HAP-1 (cell line): ENCODE results near the gene TSPAN5.

Source experiments
- DNase-seq, 2 experiments: peaks; one replicate each; pipeline ENCODE4 v3.0.0-alpha.2; 2016 to 2020; ENCODE audit warnings: low spot score in 2 of 2
- H3K27me3 ChIP-seq: fragments of 250-450 bp; sonication (Bioruptor Pico); 2 replicates; pipeline ENCODE4 v1.5.1; 2020; ENCODE audit warnings: low read depth, mild to moderate bottlenecking, moderate library complexity
- H3K36me3 ChIP-seq: fragments of 250-450 bp; sonication (Bioruptor Pico); replicated peaks from 2 replicates; pipeline ENCODE4 v1.5.1; 2020; ENCODE audit warnings: mild to moderate bottlenecking
- H3K4me1 ChIP-seq: fragments of 250-450 bp; sonication (Bioruptor Pico); 2 replicates; pipeline ENCODE4 v1.5.1; 2020; ENCODE audit warnings: mild to moderate bottlenecking
- H3K4me3 ChIP-seq: fragments of 250-450 bp; sonication (Bioruptor Pico); 2 replicates; pipeline ENCODE4 v1.5.1; 2020; ENCODE audit warnings: mild to moderate bottlenecking, moderate library complexity
- H3K9me3 ChIP-seq: fragments of 250-450 bp; sonication (Bioruptor Pico); 2 replicates; pipeline ENCODE4 v1.5.1; 2020; ENCODE audit warnings: mild to moderate bottlenecking, moderate library complexity
- in situ Hi-C: fragments of 300-500 bp; cut with MboI; formaldehyde crosslinking; loops from 3 replicates; pipeline ENCODE4 v1.14.3; 2020; ENCODE audit warnings: low sequenced_read_pairs, inconsistent platforms, mixed read lengths

The TSPAN5 gene

DNA sequence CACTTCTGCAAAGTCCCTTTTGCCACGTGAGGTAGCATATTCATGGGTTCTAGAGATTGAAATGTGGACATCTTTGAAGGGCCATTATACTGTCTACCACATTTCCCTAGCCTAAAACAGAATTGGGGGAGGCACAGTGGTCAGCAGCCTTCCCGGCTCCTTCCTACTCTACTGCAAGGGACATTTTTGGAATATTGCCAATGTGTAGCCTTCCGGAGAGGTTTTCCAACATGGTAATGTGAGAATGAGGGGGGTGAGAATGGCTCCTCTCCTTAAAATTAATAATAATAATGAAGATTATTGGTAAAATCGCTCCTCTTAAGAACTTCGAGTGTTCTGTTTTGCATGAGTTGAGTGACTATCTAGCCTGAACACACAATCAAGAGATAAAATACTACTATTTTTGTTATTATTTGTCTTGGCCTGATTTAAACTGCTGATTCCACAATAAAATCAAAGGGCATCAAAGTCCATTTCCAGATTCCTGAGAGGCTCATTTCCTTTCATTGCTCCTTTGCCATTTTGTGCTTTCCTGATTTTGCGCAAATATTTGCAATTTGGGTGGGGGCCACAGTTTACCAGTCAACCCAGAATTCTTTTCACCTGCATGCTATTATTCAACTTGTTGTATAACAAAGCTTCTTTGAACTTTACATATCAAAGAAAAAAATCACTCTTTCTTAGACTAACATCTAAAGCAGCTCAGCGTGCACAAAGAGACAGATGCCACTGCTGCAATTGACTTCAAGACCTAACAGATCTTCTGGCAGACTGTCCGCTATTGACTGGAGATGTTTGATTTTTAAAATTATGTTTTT is 27.0 kb upstream of the TSPAN5 start:
- Histone ChIP-seq H3K9me3 (no peaks in the 10 kb centered on the region), H3K4me1 (peaks cover 17% of the 10 kb centered on the region), H3K36me3 (no peaks in the 10 kb centered on the region), H3K27me3 (no peaks in the 10 kb centered on the region), H3K4me3 (no peak overlapping the region)
- in situ Hi-C loops, result no loop called here
- peak; percentile 57 to 84 for DNase-seq

DNA sequence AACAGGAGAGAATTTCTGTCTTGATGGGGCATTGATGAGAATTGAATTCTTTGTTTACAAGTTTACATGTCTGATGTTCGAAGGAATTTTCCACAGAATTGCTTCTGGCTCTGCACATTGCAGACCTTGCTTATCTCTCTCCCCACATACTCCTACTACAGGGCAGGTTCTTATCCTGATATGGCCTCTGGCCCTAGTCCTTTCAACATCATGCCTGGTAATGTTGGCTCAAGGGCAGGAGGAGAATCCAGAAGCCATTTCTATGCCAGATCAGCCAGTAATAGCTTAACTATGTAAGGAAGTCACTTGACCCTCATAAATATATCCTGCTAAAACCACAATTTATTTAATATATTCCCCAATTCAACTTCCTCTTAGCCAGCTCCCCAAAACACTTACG is 24.3 kb upstream of the TSPAN5 start:
- H3K27me3 ChIP-seq, result no peaks in the 10 kb centered on the region
- no peak overlapping the region for H3K4me3 ChIP-seq
- no peak for DNase-seq
- peaks cover 17% of the 10 kb centered on the region for H3K4me1 ChIP-seq
- no peaks in the 10 kb centered on the region for H3K9me3 ChIP-seq
- H3K36me3 ChIP-seq, result no peaks in the 10 kb centered on the region
- in situ Hi-C loops, result no loop called here

DNA sequence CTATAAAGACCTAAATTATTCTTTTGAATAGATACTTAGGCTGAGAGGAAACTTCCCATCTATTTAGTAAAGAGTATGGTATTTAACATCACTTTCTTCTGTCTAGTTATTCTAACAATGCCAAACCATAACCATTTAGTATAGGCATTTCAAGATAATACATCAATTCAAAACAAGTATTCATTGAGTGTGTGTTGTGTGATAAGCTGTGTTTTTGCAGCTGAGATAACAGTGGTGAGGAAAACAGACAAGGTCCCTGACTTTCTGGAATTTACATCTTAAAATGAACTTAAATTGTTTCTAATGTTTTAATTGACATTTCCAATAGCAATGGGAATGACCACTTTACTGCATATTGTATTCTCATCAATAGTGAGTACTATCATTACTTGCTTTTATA is 22.4 kb upstream of the TSPAN5 start:
- no peaks in the 10 kb centered on the region for H3K9me3 ChIP-seq
- in situ Hi-C loops, result no loop called here
- no peak overlapping the region for H3K4me3 ChIP-seq

DNA sequence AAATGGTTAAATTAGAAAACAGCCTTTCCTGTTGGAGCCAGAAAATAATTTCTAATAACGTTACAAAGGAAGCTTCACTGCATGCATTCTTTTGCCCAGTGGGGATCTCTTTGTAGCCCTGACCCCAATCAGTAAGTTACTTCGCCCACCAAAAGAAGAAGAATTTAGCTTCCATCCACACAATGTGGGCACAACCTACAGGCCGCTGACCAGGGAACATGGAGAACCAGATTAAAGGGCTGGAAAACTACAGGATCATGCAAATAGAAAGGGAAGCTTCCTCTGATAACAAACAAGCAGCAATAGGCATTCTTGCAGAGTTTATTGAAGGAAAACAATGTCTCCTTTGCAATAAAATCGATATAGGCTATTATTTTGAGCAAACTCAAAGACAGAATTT is 21.3 kb upstream of the TSPAN5 start:
- no peaks in the 10 kb centered on the region for H3K36me3 ChIP-seq
- in situ Hi-C loops, result no loop called here
- no peaks in the 10 kb centered on the region for H3K4me1 ChIP-seq
- H3K4me3 ChIP-seq, result no peak overlapping the region
- no peaks in the 10 kb centered on the region for H3K9me3 ChIP-seq
- no peak for DNase-seq
- no peaks in the 10 kb centered on the region for H3K27me3 ChIP-seq

More for the DNA sequence above, 22.4 kb upstream of the TSPAN5 start:
- Histone ChIP-seq H3K4me1 (peaks cover 8% of the 10 kb centered on the region), H3K27me3 (no peaks in the 10 kb centered on the region), H3K36me3 (no peaks in the 10 kb centered on the region)
- DNase-seq, result no peak

DNA sequence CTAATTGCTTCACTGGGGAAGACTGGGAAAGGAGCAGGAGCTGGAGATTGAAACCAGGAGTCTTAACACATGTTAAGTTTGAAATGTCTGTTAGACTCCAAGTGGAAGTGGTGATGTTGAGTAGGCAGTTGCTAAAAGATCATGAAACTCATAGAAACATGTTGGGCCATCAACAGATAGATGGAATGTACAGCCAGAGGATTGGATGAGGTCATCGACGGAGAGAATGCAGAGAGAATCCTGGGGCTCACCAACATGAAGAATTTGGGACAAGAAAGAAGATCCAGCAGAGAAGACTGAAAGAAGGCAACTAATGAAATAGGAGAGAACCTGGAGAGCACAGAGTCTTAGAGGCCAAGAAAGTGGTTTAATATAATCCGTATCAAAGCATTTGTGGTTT is 19.4 kb upstream of the TSPAN5 start:
- Histone ChIP-seq H3K27me3 (peaks cover 6% of the 10 kb centered on the region), H3K36me3 (no peaks in the 10 kb centered on the region), H3K4me3 (no peak overlapping the region), H3K4me1 (no peaks in the 10 kb centered on the region), H3K9me3 (no peaks in the 10 kb centered on the region)
- in situ Hi-C loops, result no loop called here
- no peak for DNase-seq

DNA sequence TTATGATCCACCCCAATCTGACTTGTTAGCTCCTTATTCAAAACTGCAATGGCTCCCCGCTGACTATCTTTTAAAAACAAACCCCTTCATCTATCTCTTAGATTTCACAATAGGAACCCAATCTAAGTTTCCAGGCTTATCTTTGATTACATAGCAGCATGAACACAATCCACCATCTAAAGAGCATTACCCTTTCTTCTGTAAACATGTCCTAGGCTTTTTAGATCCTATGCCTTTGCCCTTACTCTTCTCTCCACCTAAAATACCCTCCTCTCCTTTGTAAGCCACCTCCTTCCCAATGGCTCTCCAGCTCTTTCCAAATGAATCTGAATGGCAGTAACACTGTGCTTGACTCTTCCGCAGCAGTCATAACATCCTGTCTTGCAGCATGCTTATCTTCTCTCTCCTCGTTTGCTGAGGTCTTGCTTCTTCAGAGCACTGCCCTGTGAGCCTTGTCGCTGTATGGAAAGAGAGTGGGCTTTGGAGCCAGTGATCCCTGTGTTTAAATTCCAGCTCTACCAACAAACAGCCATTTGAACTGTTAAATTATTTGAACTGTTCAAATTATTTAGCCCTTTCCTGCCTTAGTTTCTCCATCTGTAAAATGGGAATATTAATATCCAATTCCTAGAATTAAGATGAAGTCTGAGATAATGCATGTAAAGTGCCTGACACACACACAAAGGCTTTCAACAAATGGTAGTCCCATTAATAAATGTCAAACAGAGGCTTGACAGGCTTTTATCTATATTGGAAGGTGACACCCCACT is 16.2 kb upstream of the TSPAN5 start:
- no peaks in the 10 kb centered on the region for H3K9me3 ChIP-seq
- H3K4me3 ChIP-seq, result no peak overlapping the region
- in situ Hi-C loops, result no loop called here

DNA sequence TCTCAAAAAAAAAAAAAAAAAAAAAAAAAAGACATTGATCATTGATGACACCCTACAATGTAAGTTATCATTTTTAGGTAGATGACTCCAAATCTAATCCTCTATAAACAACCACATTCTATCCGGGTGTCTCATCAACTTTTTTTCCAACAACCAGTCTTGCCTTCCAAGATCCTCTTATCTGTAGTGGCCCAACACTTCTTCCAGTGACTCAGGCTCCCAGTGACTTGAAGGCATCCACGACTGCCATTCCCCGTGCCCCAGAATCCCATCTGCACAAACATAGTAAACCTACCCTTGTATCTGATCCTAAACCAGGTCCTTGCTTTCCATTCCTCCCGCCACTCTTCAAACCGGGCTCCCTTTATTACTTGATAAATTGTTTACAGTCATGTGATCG is 15.6 kb upstream of the TSPAN5 start:
- Histone ChIP-seq H3K9me3 (no peaks in the 10 kb centered on the region), H3K36me3 (no peaks in the 10 kb centered on the region), H3K4me1 (no peaks in the 10 kb centered on the region), H3K27me3 (peaks cover 16% of the 10 kb centered on the region), H3K4me3 (no peak overlapping the region)
- DNase-seq, result no peak
- in situ Hi-C loops, result no loop called here

More for the DNA sequence above, 16.2 kb upstream of the TSPAN5 start:
- Histone ChIP-seq H3K27me3 (peaks cover 16% of the 10 kb centered on the region), H3K4me1 (no peaks in the 10 kb centered on the region), H3K36me3 (no peaks in the 10 kb centered on the region)
- DNase-seq, result no peak

DNA sequence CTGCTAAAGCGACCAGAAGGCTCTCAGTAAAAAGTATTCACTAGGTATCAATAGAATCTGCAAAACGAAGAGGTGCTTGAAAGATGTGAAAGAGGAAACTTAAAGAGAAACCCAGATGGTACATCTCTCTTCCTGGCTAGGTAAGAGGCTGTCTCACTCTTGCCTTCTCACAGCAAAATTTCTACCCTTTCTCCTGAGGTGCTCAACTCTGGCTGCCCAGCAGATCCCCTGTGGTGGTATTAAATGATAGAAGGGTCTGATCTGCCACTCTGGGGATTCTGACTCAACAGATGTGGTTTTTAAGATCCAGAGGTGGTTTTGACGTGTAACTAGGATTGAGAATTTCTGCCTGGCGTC is 14.9 kb upstream of the TSPAN5 start:
- no peaks in the 10 kb centered on the region for H3K9me3 ChIP-seq
- no peaks in the 10 kb centered on the region for H3K36me3 ChIP-seq
- peaks cover 18% of the 10 kb centered on the region for H3K27me3 ChIP-seq
- H3K4me1 ChIP-seq, result no peaks in the 10 kb centered on the region
- DNase-seq, result no peak
- in situ Hi-C loops, result no loop called here
- no peak overlapping the region for H3K4me3 ChIP-seq

DNA sequence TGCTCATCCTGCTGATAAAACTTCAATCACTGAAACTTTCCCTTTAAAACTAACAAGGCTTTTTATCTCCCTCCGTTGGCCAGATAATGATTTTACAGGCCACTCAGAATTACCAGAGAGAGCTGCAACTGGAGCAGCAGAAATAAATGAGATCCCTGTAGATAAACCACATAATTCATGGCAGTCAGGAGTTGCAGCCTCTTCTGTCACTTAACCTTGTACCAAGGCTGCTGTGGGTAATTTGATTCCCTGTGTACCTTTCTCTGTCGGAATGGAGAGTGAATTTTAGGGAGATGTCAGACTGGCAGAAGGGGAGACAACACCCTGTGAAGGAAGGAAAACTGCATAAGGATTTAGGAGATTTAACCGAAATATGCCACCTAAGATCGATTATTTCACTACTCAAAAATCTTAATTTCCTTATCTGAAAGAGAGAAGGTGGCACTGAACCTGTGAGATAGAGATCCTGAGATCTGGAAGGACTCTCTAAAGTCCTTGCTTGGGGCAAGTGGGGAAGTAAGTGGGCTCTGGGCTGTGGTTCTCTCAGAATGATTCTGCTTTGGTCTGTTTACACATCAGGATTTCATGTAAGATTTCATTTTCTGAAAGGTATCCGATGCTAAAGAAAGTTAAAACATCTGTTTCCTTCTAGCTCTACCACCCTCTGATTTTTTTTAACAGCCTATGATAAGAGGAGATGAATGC is 14.3 kb upstream of the TSPAN5 start:
- DNase-seq, result no peak
- no peaks in the 10 kb centered on the region for H3K4me1 ChIP-seq
- no peaks in the 10 kb centered on the region for H3K9me3 ChIP-seq
- no peaks in the 10 kb centered on the region for H3K36me3 ChIP-seq
- H3K27me3 ChIP-seq, result peaks cover 19% of the 10 kb centered on the region
- no peak overlapping the region for H3K4me3 ChIP-seq
- in situ Hi-C loops, result no loop called here

DNA sequence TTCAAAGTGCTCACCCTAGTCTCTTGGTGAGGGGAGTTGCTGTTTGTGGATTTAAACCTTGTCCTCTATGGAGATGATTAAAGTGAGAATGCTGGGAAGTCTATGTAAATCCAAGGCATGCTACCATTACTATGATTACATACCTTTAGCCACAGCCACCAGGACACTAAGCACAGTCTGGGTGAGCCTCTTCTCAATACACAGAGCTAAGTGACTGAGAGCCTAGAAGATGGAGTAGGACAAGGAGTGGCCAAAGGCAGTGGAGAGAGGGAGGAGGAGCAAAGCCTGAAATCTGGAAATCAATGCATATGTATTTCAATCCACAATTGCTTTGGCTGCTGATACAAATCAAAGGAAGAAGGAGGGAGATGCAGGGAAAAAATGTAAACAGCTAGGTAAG is 12.7 kb upstream of the TSPAN5 start:
- peaks cover 19% of the 10 kb centered on the region for H3K27me3 ChIP-seq
- no peaks in the 10 kb centered on the region for H3K36me3 ChIP-seq
- no peak for DNase-seq
- H3K9me3 ChIP-seq, result no peaks in the 10 kb centered on the region
- no peak overlapping the region for H3K4me3 ChIP-seq
- in situ Hi-C loops, result no loop called here
- no peaks in the 10 kb centered on the region for H3K4me1 ChIP-seq

DNA sequence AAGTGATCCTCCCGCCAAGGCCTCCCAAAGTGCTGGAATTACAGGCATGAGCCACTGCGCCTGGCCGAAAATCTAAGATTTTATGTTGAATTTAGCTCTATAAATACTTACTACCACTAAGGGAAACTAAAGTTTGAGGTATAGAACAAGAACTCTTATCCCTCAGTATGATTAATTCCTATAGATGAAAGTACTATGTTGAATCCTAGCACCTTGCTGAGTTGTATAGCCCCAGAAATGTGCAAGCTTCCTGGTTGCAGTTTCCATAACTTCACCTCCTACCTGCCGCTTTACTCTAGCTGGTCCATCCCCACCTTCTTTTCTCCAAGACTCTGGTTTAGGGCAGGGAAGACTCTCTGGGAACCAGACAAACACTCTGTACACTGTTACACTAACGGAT is 11.8 kb upstream of the TSPAN5 start:
- Histone ChIP-seq H3K4me3 (no peak overlapping the region), H3K27me3 (peaks cover 19% of the 10 kb centered on the region), H3K36me3 (no peaks in the 10 kb centered on the region), H3K4me1 (no peaks in the 10 kb centered on the region), H3K9me3 (no peaks in the 10 kb centered on the region)
- in situ Hi-C loops, result no loop called here
- DNase-seq, result no peak

DNA sequence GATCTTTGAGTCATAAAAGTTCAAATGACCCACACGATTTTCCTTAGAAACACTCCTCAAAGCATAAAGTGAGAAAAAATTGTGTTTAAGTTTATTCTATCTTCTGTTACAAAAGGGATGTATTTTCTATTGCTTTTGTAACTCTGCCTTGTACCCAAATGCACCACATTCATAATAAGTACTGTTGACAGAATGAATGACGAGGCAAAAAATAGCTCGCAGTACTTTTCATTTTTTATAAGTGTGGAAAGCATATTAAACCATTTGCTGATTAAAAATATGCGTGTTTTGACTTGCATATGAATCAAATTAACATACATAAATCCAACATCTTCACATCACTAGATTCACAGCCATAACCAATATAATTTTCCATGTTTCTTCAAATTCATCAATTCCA is 11.2 kb upstream of the TSPAN5 start:
- in situ Hi-C loops, result no loop called here
- DNase-seq, result no peak
- H3K36me3 ChIP-seq, result no peaks in the 10 kb centered on the region

DNA sequence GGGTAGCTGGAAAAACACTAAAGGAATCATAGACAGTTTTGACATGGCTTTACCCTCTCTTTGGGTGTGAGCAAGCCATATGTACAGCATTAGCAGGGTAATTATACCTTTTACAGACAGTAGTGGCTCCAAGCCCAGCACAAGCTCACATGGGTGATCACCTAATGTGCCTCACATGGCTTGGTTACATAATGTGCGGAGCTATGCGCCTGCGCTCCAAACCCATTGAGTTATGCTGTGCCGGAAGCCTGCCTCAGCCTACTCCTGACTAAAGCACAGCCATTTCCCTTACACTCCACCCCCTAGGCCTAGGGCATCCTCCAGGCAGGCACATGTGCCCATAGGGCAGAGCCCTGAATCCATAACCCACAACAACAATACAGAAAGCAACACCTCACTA is 6.5 kb upstream of the TSPAN5 start:
- DNase-seq, result no peak
- Histone ChIP-seq H3K27me3 (peaks cover 28% of the 10 kb centered on the region), H3K36me3 (no peaks in the 10 kb centered on the region), H3K4me3 (no peak overlapping the region), H3K4me1 (no peaks in the 10 kb centered on the region), H3K9me3 (no peaks in the 10 kb centered on the region)
- in situ Hi-C loops, result no loop called here

More for the DNA sequence above, 11.2 kb upstream of the TSPAN5 start:
- no peak overlapping the region for H3K4me3 ChIP-seq
- H3K9me3 ChIP-seq, result no peaks in the 10 kb centered on the region
- peaks cover 19% of the 10 kb centered on the region for H3K27me3 ChIP-seq
- H3K4me1 ChIP-seq, result no peaks in the 10 kb centered on the region
